ENCODE measurements around the gene ROS1. TPM values are rescaled to one million over a fixed set of nuclear protein-coding genes. Genes with fewer than 3 reads are reported as not detected.

Gene ROS1
- total RNA-seq, 1 donor from 2014 or later, result not detected

DNA sequence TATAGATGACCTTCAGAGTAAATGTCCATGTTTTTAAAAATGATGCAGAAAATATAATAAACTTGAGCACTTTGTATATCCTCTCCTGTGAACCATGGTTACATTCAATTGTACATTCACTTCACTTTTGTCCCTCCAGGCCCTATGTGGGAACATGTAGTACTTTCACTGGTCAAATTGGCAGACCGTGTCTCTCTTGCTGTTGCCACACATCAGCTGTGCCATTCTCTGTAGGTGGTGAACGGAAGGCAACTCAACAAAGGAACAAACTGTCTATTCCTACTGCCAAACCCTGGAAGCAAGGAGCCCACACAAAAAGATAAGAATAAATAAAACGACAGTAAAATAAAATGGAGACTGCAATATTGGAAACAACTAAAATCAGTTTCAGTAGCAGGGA, 2.0 kb downstream of the ROS1 start:
- no peaks in the 10 kb centered on the region for H3K79me2 ChIP-seq (ENCODE audit: low read depth)
- Mint-ChIP-seq H3K27ac (no peak overlapping the region), H3K4me3 (no peak overlapping the region), H3K9me3 (no peaks in the 10 kb centered on the region), H3K27me3 (ENCODE audit: insufficient read depth, low read depth) (no peaks in the 10 kb centered on the region), H3K36me3 (no peaks in the 10 kb centered on the region), H3K4me1 (no peaks in the 10 kb centered on the region)
- no peak for DNase-seq (ENCODE audit: low spot score)
- H3K9ac ChIP-seq, result no peak overlapping the region
- no peaks in the 10 kb centered on the region for H3K9me3 ChIP-seq (ENCODE audit: low read depth)
- no peaks in the 10 kb centered on the region for H4K20me1 ChIP-seq (ENCODE audit: low read depth)
- H3K4me3 ChIP-seq, result no peak overlapping the region
- H3K4me1 ChIP-seq, result no peaks in the 10 kb centered on the region
- no peaks in the 10 kb centered on the region for H3K27me3 ChIP-seq
- H3K36me3 ChIP-seq, result no peaks in the 10 kb centered on the region
- no peak overlapping the region for H2AFZ ChIP-seq (replicated peaks)
- H3K4me2 ChIP-seq, result no peak overlapping the region
- H3F3A ChIP-seq (ENCODE audit: low read depth), result no peaks in the 10 kb centered on the region
- TF ChIP-seq EZH2 (IDR thresholded peaks at IDR 0.05) (no peak), EZH2phosphoT487 (IDR thresholded peaks at IDR 0.05) (no peak)
- TF ChIP-seq, protein P1, sequence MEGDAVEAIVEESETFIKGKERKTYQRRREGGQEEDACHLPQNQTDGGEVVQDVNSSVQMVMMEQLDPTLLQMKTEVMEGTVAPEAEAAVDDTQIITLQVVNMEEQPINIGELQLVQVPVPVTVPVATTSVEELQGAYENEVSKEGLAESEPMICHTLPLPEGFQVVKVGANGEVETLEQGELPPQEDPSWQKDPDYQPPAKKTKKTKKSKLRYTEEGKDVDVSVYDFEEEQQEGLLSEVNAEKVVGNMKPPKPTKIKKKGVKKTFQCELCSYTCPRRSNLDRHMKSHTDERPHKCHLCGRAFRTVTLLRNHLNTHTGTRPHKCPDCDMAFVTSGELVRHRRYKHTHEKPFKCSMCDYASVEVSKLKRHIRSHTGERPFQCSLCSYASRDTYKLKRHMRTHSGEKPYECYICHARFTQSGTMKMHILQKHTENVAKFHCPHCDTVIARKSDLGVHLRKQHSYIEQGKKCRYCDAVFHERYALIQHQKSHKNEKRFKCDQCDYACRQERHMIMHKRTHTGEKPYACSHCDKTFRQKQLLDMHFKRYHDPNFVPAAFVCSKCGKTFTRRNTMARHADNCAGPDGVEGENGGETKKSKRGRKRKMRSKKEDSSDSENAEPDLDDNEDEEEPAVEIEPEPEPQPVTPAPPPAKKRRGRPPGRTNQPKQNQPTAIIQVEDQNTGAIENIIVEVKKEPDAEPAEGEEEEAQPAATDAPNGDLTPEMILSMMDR (IDR thresholded peaks at IDR 0.05), result no peak
- H3K27ac ChIP-seq, result no peak overlapping the region

DNA sequence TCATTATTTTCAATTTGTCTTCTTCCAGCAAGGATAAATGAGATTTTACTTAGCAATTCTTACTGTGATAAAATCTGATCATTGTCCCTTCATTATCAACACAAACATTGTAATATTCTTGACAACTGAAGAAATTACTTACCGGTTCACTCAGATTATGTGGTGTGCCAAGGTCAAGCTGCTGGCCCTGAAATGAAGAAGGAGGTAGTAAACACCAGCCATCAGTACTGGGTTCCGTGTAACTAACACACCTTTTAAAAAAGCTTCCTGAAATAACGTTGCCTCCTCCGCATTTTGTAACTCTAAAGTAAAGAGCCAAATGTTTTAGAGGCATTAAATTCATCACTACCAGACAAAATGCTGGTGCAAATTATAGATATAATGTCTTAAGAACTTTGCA, 7.4 kb downstream of the ROS1 start:
- no peak overlapping the region for H3K4me3 ChIP-seq
- H3K9me3 ChIP-seq (ENCODE audit: low read depth), result no peaks in the 10 kb centered on the region
- H4K20me1 ChIP-seq (ENCODE audit: low read depth), result no peaks in the 10 kb centered on the region
- no peak for TF ChIP-seq EZH2 (IDR thresholded peaks at IDR 0.05)
- TF ChIP-seq EZH2phosphoT487 (IDR thresholded peaks at IDR 0.05), result no peak
- TF ChIP-seq, protein P1 (IDR thresholded peaks at IDR 0.05), result no peak
- H3F3A ChIP-seq (ENCODE audit: low read depth), result no peaks in the 10 kb centered on the region
- no peak overlapping the region for H3K4me2 ChIP-seq
- no peak overlapping the region for H3K4me3 Mint-ChIP-seq
- H3K27me3 Mint-ChIP-seq (ENCODE audit: insufficient read depth, low read depth), result no peaks in the 10 kb centered on the region
- H3K36me3 Mint-ChIP-seq, result no peaks in the 10 kb centered on the region
- no peak overlapping the region for H3K27ac ChIP-seq
- no peak for DNase-seq (ENCODE audit: low spot score)
- H3K27ac Mint-ChIP-seq, result no peak overlapping the region
- H2AFZ ChIP-seq (replicated peaks), result no peak overlapping the region
- H3K27me3 ChIP-seq, result no peaks in the 10 kb centered on the region
- H3K4me1 ChIP-seq, result no peaks in the 10 kb centered on the region
- H3K36me3 ChIP-seq, result no peaks in the 10 kb centered on the region
- no peak overlapping the region for H3K9ac ChIP-seq
- no peaks in the 10 kb centered on the region for H3K9me3 Mint-ChIP-seq
- no peaks in the 10 kb centered on the region for H3K79me2 ChIP-seq (ENCODE audit: low read depth)
- H3K4me1 Mint-ChIP-seq, result no peaks in the 10 kb centered on the region

DNA sequence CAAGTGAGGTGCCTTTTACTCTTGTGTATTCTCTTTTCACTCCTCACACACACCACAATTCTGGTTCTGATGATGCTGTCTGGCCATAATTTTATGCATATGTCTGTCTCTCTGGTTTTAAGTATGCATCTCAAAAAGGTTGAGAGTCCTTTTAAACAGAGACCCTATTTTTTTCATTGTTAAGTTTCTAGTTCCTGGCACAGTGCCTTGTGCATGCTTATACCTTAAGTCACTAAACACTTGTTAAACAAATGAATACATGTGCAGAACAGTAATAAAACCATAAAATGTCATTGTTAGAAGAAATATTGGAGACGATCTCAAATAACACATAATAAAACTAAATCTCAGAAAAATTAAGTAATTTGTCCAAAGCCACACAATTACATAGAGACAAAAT, 7.9 kb downstream of the ROS1 start:
- H2AFZ ChIP-seq (replicated peaks), result no peak overlapping the region
- no peak for DNase-seq (ENCODE audit: low spot score)
- Mint-ChIP-seq H3K4me3 (no peak overlapping the region), H3K27ac (no peak overlapping the region), H3K4me1 (no peaks in the 10 kb centered on the region), H3K9me3 (no peaks in the 10 kb centered on the region), H3K27me3 (ENCODE audit: insufficient read depth, low read depth) (no peaks in the 10 kb centered on the region), H3K36me3 (no peaks in the 10 kb centered on the region)
- H3K79me2 ChIP-seq (ENCODE audit: low read depth), result no peaks in the 10 kb centered on the region
- H4K20me1 ChIP-seq (ENCODE audit: low read depth), result no peaks in the 10 kb centered on the region
- no peak overlapping the region for H3K4me2 ChIP-seq
- H3K36me3 ChIP-seq, result no peaks in the 10 kb centered on the region
- no peak overlapping the region for H3K4me3 ChIP-seq
- no peak overlapping the region for H3K9ac ChIP-seq
- TF ChIP-seq EZH2phosphoT487 (IDR thresholded peaks at IDR 0.05) (no peak), EZH2 (IDR thresholded peaks at IDR 0.05) (no peak)
- TF ChIP-seq, protein P1 (IDR thresholded peaks at IDR 0.05), result no peak
- H3F3A ChIP-seq (ENCODE audit: low read depth), result no peaks in the 10 kb centered on the region
- no peaks in the 10 kb centered on the region for H3K9me3 ChIP-seq (ENCODE audit: low read depth)
- no peaks in the 10 kb centered on the region for H3K27me3 ChIP-seq
- no peak overlapping the region for H3K27ac ChIP-seq
- no peaks in the 10 kb centered on the region for H3K4me1 ChIP-seq

Measured in neural progenitor cell (in vitro differentiated cells).